Breast epithelium (tissue), 3 donors: ENCODE results near the gene DPP7.

ENCODE experiments used
- CTCF ChIP-seq, 3 donors: fragments of 450-650 bp; IDR thresholded peaks; one replicate each; pipeline ENCODE4 v1.5.1; 2016 to 2017; ENCODE audit warnings: antibody characterized with exemption in 3 of 3, mild to moderate bottlenecking in 3 of 3, moderate library complexity in 3 of 3
- POLR2A ChIP-seq: fragments of 450-650 bp; IDR thresholded peaks from one replicate; pipeline ENCODE4 v1.6.1; 2016; ENCODE audit warnings: antibody characterized with exemption, mild to moderate bottlenecking, moderate library complexity

- TF ChIP-seq CTCF (IDR thresholded peaks at IDR 0.05) (no peak), POLR2A (no peak)
Measured at GRCh38 chr9:137146527-137146918, 32.0 kb upstream of the DPP7 start.
